ENCODE measurements around the gene IFNLR1.

Gene IFNLR1

GRCh38 chr1:24206083-24206464 is 19.0 kb upstream of the IFNLR1 start:
- no peak for DNase-seq

- no peak for DNase-seq
Measured at GRCh38 chr1:24205345-24206082, 18.4 kb upstream of the IFNLR1 start.

GRCh38 chr1:24204116-24204515 is 17.0 kb upstream of the IFNLR1 start:
- DNase-seq: no peak

GRCh38 chr1:24203404-24203803 is 16.3 kb upstream of the IFNLR1 start:
- no peak for DNase-seq

- no peak for DNase-seq
Measured at GRCh38 chr1:24202987-24203386, 15.9 kb upstream of the IFNLR1 start.

- no peak for DNase-seq
Measured at GRCh38 chr1:24202556-24202955, 15.5 kb upstream of the IFNLR1 start.

- DNase-seq: peak in 51 of 56 donors; percentile 11 to 85 (median 51)
Measured at GRCh38 chr1:24201941-24202440, 14.9 kb upstream of the IFNLR1 start.

- DNase-seq: peak in 41 of 56 donors; percentile 7 to 75 (median 29)
Measured at GRCh38 chr1:24199291-24199900, 12.3 kb upstream of the IFNLR1 start.

- no peak for DNase-seq
Measured at GRCh38 chr1:24198766-24199165, 11.7 kb upstream of the IFNLR1 start.

GRCh38 chr1:24195874-24196273 is 8.8 kb upstream of the IFNLR1 start:
- peak in 3 of 56 donors; percentile 15 to 35 (median 28) for DNase-seq

- no peak for DNase-seq
Measured at GRCh38 chr1:24195136-24195535, 8.0 kb upstream of the IFNLR1 start.

GRCh38 chr1:24193046-24193445 is 6.0 kb upstream of the IFNLR1 start:
- DNase-seq: no peak

GRCh38 chr1:24191860-24192259 is 4.8 kb upstream of the IFNLR1 start:
- no peak for DNase-seq

- DNase-seq: no peak
Measured at GRCh38 chr1:24190983-24191461, 3.9 kb upstream of the IFNLR1 start.

- DNase-seq: no peak
Measured at GRCh38 chr1:24189528-24189927, 2.4 kb upstream of the IFNLR1 start.

GRCh38 chr1:24186711-24186992 is 437 bp downstream of the IFNLR1 start:
- no peak for DNase-seq

GRCh38 chr1:24186031-24186710 is 918 bp downstream of the IFNLR1 start:
- DNase-seq: no peak

- DNase-seq: no peak
Measured at GRCh38 chr1:24185076-24185475, 2.0 kb downstream of the IFNLR1 start.

- no peak for DNase-seq
Measured at GRCh38 chr1:24182061-24182460, 5.0 kb downstream of the IFNLR1 start.

GRCh38 chr1:24181619-24182018 is 5.5 kb downstream of the IFNLR1 start:
- DNase-seq: no peak

GRCh38 chr1:24180676-24181075 is 6.4 kb downstream of the IFNLR1 start:
- no peak for DNase-seq

- DNase-seq: no peak
Measured at GRCh38 chr1:24179251-24179840, 7.7 kb downstream of the IFNLR1 start.
